B cell (primary cell): Measurements from ENCODE around the gene TRIM47. TPM values are rescaled to one million over a fixed set of nuclear protein-coding genes. Genes with fewer than 3 reads are reported as not detected.

Experiments
- ATAC-seq: fragments of 200-7000 bp; cut with Tn5 transposase; one replicate; pipeline ENCODE4 v1.10.0; 2021; ENCODE audit warnings: low read depth, mild to moderate bottlenecking, moderate number of reproducible peaks, moderate library complexity
- CTCF ChIA-PET: fragments of 350-600 bp; sonication (Branson Sonifier 250); formaldehyde crosslinking; loops from one replicate; lab custom pipeline; 2021; ENCODE audit warnings: antibody characterized with exemption, inconsistent platforms; lab: Charles Lee
- POLR2A ChIA-PET: fragments of 350-600 bp; sonication (Branson Sonifier 250); formaldehyde crosslinking; loops from one replicate; lab custom pipeline; 2021; ENCODE audit warnings: antibody characterized with exemption; lab: Charles Lee
- DNase-seq: peaks from one replicate; pipeline ENCODE4 v3.0.0; 2013
- H2AFZ ChIP-seq: 2 replicates; pipeline ENCODE4 v1.6.1; 2012; ENCODE audit warnings: mild to moderate bottlenecking, low read depth, low read length; ENCODE audit not compliant: insufficient read depth, poor library complexity, severe bottlenecking
- H3K27ac ChIP-seq, 2 donors: 1 replicate in 1 of 2; 2 replicates in 1 of 2; pipeline ENCODE4 v1.5.1; 2012 to 2013; ENCODE audit warnings: low read length in 2 of 2, mild to moderate bottlenecking in 2 of 2, moderate library complexity in 1 of 2
- H3K27me3 ChIP-seq, 4 experiments: fragments of 200-600 bp in 1 of 4; sonication (generic) in 1 of 4; replicated peaks in 1 of 4; 1 replicate in 2 of 4; 2 replicates in 2 of 4; pipeline versions ENCODE4 v1.6.1 to v1.7.0; 2013 to 2016; ENCODE audit warnings: low read length in 3 of 4, mild to moderate bottlenecking in 2 of 4, mixed read lengths in 1 of 4, moderate library complexity in 1 of 4; ENCODE audit not compliant: insufficient read depth in 4 of 4, control insufficient read depth in 3 of 4; ENCODE audit errors: control extremely low read depth in 1 of 4
- H3K36me3 ChIP-seq, 2 experiments: replicated peaks in 1 of 2; 1 replicate in 1 of 2; 2 replicates in 1 of 2; pipeline versions ENCODE4 v1.6.1 to v1.7.1; 2013; ENCODE audit warnings: low read length in 1 of 2; ENCODE audit not compliant: insufficient read depth in 2 of 2, control insufficient read depth in 1 of 2; ENCODE audit errors: control extremely low read depth in 1 of 2, extremely low read depth in 1 of 2
- H3K4me1 ChIP-seq, 2 donors: fragments of 200-600 bp in 1 of 2; sonication (generic) in 1 of 2; 1 replicate in 1 of 2; 2 replicates in 1 of 2; pipeline versions ENCODE4 v1.5.1 to v1.6.1; 2013 to 2017; ENCODE audit warnings: low read length in 2 of 2; ENCODE audit not compliant: control insufficient read depth in 2 of 2, insufficient read depth in 2 of 2
- H3K4me2 ChIP-seq: replicated peaks from 2 replicates; pipeline ENCODE3; 2012; ENCODE audit warnings: mild to moderate bottlenecking, low read depth, low read length; ENCODE audit not compliant: poor library complexity, severe bottlenecking
- H3K4me3 ChIP-seq, 5 experiments: fragments of 200-600 bp in 1 of 5; sonication (generic) in 1 of 5; 1 replicate in 3 of 5; 2 replicates in 2 of 5; pipeline versions ENCODE4 v1.5.1 to v1.7.0; 2011 to 2016; ENCODE audit warnings: low read length in 4 of 5, mild to moderate bottlenecking in 4 of 5, low read depth in 2 of 5, control low read depth in 1 of 5, moderate library complexity in 1 of 5; ENCODE audit not compliant: insufficient read depth in 1 of 5; ENCODE audit errors: control extremely low read depth in 1 of 5, extremely low read depth in 1 of 5
- H3K79me2 ChIP-seq: fragments of 200-600 bp; sonication (generic); one replicate; pipeline ENCODE4 v1.6.0; 2016; ENCODE audit warnings: low read length; ENCODE audit not compliant: control insufficient read depth, insufficient read depth
- H3K9ac ChIP-seq: fragments of 200-600 bp; sonication (generic); 2 replicates; pipeline ENCODE4 v1.6.1; 2017; ENCODE audit warnings: mild to moderate bottlenecking, low read length, moderate library complexity
- H3K9me3 ChIP-seq, 3 donors: one replicate each; pipeline versions ENCODE4 v1.6.1 to v1.7.1; 2013; ENCODE audit warnings: low read length in 2 of 3; ENCODE audit not compliant: control insufficient read depth in 2 of 3, insufficient read depth in 1 of 3; ENCODE audit errors: control extremely low read depth in 1 of 3
- H4K20me1 ChIP-seq: 2 replicates; pipeline ENCODE4 v1.6.0; 2012; ENCODE audit warnings: mild to moderate bottlenecking, low read length; ENCODE audit not compliant: insufficient read depth, control insufficient read depth, poor library complexity, severe bottlenecking
- H3K27ac Mint-ChIP-seq: one replicate; pipeline ENCODE4 v1.8.0; 2021; ENCODE audit warnings: mixed read lengths
- H3K27me3 Mint-ChIP-seq: one replicate; pipeline ENCODE4 v1.8.0; 2021; ENCODE audit warnings: mixed read lengths
- H3K4me1 Mint-ChIP-seq: one replicate; pipeline ENCODE4 v1.8.0; 2021; ENCODE audit warnings: mixed read lengths
- H3K4me3 Mint-ChIP-seq: one replicate; pipeline ENCODE4 v1.8.0; 2021; ENCODE audit warnings: mixed read lengths
- H3K9me3 Mint-ChIP-seq: one replicate; pipeline ENCODE4 v1.8.0; 2022; ENCODE audit warnings: mixed read lengths; ENCODE audit not compliant: insufficient read depth
- EZH2 ChIP-seq: IDR thresholded peaks from 2 replicates; pipeline ENCODE4 v1.6.1; 2012; ENCODE audit warnings: borderline replicate concordance, low read depth, mild to moderate bottlenecking, moderate library complexity, low read length; ENCODE audit not compliant: insufficient read depth, poor library complexity, severe bottlenecking
- WGBS: methylation state at CpG from one replicate; pipeline ENCODE4 v1.1.5; 2013; ENCODE audit warnings: missing lambda C conversion rate; ENCODE audit not compliant: insufficient coverage; 5-methylcytosine and 5-hydroxymethylcytosine counted together
- intact Hi-C: fragments of 100-400 bp; cut with micrococcal nuclease; formaldehyde crosslinking; loops from one replicate; pipeline ENCODE4 v1.10.0; 2022
- polyA plus RNA-seq: library from polyadenylated mRNA; depleted of rRNA; stranded (reverse); fragments of >200 nt; gene quantifications from 2 replicates; pipeline ENCODE4 v1.2.3, GENCODE V29; 2012
- total RNA-seq, 2 donors: library from RNA; stranded (reverse); fragments of 120-200 nt in 1 of 2; gene quantifications; 1 replicate in 1 of 2; 2 replicates in 1 of 2; pipeline versions ENCODE4 v1.2.3 to v1.2.4, GENCODE V29; 2013 to 2022
- TF ChIP-seq, protein P1 (sequence below): fragments of 200-600 bp; IDR thresholded peaks from one replicate; pipeline ENCODE4 v1.8.0; 2022; ENCODE audit warnings: antibody characterized with exemption, mild to moderate bottlenecking

The TRIM47 gene
- total and polyA plus RNA-seq, 2 donors (not counting 1 experiment from before 2014, with no cell fraction given) = 6.4 to 8.3 TPM

DNA sequence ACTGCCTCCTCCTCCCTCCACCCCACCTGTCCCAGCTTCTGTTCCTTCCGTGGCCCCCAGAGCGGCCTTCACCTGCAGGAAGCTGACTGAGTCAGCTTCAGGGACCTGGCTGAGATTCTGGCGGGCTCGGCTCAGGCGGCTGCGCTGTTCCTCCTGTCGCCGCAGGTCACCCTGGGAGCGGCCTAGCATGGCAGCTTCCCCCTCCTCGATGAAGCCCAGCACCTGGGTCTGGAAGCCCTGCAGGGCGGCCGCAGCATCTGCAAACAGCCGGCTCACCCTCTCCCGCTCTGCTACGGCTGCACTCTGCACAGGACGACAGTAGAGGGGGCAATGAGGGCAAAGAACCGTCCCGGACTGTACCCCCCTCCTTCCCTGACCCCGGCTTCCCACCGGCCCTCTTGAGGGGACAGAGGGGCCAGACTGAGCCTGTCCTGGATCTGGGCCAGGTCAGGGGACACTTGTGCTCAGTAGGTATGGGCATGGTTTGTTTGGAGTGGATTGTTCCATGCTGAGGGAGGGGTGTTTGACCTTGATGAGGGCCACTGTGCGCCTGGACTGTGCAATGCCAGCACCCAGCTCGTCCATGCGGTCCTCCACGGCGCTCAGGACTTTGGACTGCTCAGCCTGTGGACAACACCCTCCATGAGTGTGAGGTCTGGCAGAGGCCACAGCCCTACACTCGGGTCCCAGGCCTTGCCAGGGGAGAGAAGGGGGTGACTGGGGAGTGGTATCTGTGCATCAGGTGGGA, 2.0 kb downstream of the TRIM47 start:
- Histone ChIP-seq H3K27ac (peak overlapping the region; percentile 50 to 55), H3K4me2 (peak overlapping the region; percentile 98)
- CTCF ChIA-PET = interaction anchor here (0.6 to 5.6 kb wide), 20 partner anchors 10 to 1239 kb away, joined by 3 to 52 read pairs (median 4); partner anchors contain the start of genes GALK1, MRPL38, TRIM65 and UNK

More for the DNA sequence above, 2.0 kb downstream of the TRIM47 start:
- Histone ChIP-seq H3K27me3 (peaks cover 0 to 7% (median 1%) of the 10 kb centered on the region in 4 experiments), H3K79me2 (no peaks in the 10 kb centered on the region), H3K9ac (peak overlapping the region; percentile 76), H3K4me1 (peaks cover 30 to 44% of the 10 kb centered on the region in 2 donors), H3K9me3 (no peaks in the 10 kb centered on the region), H3K4me3 (peak overlapping the region in 4 of 5 experiments; percentile 24 to 69 (median 52)), H2AFZ (peak overlapping the region; percentile 94), H4K20me1 (no peaks in the 10 kb centered on the region), H3K36me3 (no peaks in the 10 kb centered on the region)
- peak; percentile 82 for DNase-seq
- H3K9me3 Mint-ChIP-seq = no peaks in the 10 kb centered on the region
- intact Hi-C loops = loop anchor here (1.0 to 5.0 kb wide), 5 partner anchors 12 to 34 kb away; partner anchors contain the start of genes MRPL38, TRIM65, UNC13D and WBP2
- H3K27ac Mint-ChIP-seq = peak overlapping the region; percentile 91
- POLR2A ChIA-PET = interaction anchor here (0.7 to 3.3 kb wide), 12 partner anchors 12 to 100 kb away, joined by 3 to 24 read pairs (median 6); partner anchors contain the start of genes MRPL38, TRIM65, UNC13D and UNK
- ATAC-seq = peak; percentile 74
- H3K4me3 Mint-ChIP-seq = peak overlapping the region; percentile 90
- peaks cover 4% of the 10 kb centered on the region for H3K27me3 Mint-ChIP-seq
- WGBS = 20% methylated on average over 25 of the region's 26 CpGs
- TF ChIP-seq EZH2 = no peak
- TF ChIP-seq, protein P1, sequence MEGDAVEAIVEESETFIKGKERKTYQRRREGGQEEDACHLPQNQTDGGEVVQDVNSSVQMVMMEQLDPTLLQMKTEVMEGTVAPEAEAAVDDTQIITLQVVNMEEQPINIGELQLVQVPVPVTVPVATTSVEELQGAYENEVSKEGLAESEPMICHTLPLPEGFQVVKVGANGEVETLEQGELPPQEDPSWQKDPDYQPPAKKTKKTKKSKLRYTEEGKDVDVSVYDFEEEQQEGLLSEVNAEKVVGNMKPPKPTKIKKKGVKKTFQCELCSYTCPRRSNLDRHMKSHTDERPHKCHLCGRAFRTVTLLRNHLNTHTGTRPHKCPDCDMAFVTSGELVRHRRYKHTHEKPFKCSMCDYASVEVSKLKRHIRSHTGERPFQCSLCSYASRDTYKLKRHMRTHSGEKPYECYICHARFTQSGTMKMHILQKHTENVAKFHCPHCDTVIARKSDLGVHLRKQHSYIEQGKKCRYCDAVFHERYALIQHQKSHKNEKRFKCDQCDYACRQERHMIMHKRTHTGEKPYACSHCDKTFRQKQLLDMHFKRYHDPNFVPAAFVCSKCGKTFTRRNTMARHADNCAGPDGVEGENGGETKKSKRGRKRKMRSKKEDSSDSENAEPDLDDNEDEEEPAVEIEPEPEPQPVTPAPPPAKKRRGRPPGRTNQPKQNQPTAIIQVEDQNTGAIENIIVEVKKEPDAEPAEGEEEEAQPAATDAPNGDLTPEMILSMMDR = peak; percentile 43
- H3K4me1 Mint-ChIP-seq = peaks cover 35% of the 10 kb centered on the region
